Suppressor macrophage treated with lipopolysaccharide for 1 hour (primary cell): Measurements from ENCODE around the gene ANKRD55.
"Not testable (repeated sequence)": the region's sequence is repeated elsewhere in the genome, so short reads cannot be mapped to it uniquely, and the experiment has no call there.

Source experiments
- DNase-seq, 3 donors: peaks; one replicate each; pipeline ENCODE4 v3.0.0-alpha.2; 2020 to 2022

ANKRD55 gene

DNA sequence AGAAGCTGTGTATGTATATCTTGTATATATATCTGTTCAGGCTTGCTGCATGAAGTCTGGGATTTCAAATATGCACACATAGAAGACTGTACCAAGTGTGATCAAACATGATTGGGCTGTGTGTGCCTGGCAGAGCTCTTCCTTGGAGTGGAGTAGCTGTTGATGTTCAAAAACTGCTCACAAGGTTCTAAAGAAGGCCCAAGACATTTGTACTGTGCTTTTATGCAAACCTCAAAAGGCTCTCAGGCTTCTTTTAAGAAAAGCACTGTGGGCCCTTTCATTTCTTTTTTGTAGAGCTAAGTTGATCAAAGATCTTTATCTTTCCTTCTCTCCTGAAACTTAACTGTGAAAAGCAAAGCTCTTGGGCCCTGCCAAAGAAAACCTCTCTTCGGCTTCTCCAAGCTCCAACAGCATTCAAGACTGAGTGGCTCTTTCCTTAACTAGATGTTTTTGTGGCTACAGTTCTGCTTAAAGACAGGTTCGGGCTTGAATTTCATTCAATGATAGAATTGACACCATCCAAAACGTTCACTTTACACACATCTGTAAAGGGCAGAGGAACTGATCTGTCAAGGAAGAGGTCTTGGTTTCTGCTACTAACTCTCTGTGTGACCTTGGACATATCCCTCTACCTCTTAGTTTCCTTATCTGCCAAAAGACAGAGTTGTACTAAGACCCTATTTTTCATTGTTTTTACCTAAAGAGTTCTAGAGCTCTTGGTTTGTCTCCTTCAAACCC, 132.5 kb downstream of the ANKRD55 start:
- DNase-seq: no peak

DNA sequence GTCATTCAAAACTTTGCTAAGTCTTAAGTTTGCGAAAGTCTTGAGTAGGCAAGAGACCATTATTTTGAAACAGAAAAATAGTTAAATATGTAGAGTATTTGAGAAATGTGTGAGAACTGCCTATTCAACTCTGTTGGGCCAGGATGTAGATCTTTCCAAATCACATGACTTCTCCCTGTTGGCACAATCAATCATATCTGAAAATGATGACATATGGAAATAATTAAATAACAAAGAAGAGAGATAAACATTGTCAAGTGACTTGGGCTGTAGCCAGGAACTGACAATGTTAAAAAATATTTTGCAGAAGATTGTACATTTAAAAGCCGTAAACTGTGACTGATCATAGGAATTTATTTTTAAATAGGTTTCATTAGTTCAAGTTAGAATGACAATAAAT, 133.8 kb downstream of the ANKRD55 start:
- no peak for DNase-seq

- no peak for DNase-seq
Measured at GRCh38 chr5:56097055-56097454, 136.1 kb downstream of the ANKRD55 start.

GRCh38 chr5:56095579-56096102, 137.5 kb downstream of the ANKRD55 start:
- peak; percentile 51 to 64 (median 61) for DNase-seq

DNA sequence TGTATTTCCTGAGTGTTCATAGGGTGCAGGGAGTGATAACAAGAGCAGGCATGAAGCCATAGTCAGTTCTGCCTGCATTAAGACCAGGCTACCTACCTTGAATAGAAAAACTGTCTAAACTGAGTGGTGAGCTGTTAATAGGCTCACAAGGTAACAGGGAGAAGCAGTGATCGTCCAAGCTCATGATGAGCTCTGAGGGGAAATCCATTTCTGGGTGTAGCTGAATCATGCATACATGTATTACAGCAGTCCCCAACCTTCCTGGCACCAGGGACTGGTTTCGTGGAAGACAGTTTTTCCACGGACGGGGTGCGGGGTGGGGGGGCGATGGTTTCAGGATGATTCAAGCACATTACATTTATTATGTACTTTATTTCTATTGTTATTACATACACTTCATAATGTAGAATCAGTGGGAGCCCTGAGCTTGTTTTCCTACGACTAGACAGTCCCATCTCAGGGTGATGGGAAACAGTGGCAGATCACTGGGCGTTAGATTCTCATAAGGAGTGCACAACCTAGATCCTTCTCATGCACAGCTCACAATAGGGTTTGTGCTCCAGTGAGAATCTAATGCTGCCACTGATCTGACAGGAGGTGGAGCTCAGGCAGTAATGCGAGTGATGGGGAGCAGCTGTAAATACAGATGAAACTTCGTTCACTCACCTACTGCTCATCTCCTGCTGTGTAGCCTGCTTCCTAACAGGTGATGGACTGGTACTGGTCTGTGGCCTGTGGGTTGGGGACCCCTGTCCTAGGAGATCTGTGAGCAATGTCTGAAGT, 138.4 kb downstream of the ANKRD55 start:
- DNase-seq: peak; percentile 54 to 66 (median 59)

DNA sequence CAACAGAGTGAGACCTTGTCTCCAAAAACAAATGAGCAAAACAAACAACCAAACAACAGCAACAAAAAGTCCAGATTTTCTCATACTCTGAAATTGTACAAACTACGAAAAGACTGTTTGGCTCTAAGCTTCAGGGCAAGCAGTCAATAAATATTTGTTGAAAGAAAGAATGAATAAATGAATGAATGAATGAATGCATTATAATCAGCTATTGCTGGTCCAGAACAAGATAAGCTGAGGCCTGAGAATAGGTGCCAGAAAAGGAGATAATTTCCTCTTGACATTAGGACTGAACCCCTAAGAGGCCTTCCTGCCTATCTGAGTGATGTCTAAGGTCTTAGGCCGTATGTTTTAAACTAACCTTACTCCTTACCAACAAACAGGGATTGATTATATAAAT, 139.2 kb downstream of the ANKRD55 start:
- DNase-seq: no peak

DNA sequence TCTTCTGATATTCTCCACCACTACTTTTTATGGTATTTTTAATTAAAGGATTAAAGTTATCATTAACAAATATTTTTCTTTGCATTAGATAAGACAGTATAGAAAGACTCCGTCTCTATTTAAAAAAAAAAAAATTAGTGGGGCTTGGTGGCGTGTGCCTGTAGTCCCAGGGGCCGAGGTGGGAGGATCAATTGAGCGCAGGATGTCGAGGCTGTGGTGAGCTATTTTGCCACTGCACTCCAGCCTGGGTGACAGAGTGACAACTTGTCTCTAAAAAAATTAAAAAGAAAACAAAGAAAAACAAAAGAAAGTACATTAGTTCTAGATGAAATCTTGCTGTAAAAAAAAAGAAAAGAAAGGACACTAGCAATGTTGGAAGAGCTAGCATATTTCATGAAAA, 141.0 kb downstream of the ANKRD55 start:
- no peak for DNase-seq

DNA sequence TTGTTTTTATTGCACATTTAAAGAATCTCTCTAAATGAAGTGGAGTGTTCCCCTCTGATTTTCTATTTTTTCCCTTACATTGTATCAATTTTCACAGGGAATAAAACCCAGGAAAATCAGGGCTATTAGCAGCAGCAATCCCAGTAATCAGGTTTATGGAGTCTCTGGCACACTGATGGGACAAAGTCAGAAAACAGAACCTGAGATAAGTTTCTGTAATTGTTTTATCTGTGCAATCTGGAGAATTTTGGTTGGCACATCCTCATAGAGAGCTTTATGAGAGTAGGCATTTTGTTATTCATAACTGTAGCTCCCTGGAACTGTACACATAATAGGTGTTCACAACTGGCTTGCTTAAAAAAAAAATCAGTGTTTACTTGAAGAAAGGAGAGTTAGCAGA, 141.5 kb downstream of the ANKRD55 start:
- no peak for DNase-seq

GRCh38 chr5:56090793-56091460, 142.2 kb downstream of the ANKRD55 start:
- DNase-seq: no peak

GRCh38 chr5:56088967-56089829, 143.9 kb downstream of the ANKRD55 start:
- no peak for DNase-seq

GRCh38 chr5:56088431-56088949, 144.6 kb downstream of the ANKRD55 start:
- DNase-seq: no peak

GRCh38 chr5:56085193-56085592, 147.9 kb downstream of the ANKRD55 start:
- DNase-seq: no peak

DNA sequence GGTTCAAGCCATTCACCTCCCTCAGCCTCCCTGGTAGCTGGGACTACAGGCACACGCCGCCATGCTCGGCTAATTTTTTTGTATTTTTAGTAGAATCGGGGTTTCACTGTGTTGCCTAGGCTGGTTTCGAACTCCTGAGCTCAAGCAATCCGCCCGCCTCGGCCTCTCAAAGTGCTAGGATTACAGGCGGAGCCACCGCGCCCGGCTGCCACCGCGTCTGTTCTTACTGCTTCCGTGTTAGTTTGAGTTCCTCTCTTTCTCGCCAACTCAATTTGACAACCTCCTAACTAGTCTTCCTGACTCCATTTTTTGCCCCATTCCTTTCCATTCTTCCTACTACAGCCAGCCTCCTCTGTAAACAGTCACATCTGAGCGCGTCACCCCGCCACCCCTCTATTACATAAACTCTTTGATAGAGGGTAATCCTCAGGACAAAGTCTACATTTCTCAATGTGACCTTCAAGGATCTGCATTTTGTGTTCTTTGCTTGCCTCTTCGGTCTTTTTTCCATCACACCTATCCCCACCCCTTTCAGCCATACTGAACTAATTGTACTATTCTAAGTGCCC, 149.8 kb downstream of the ANKRD55 start:
- no peak for DNase-seq

- peak in 2 of 3 donors; percentile 43 to 44 for DNase-seq
Measured at GRCh38 chr5:56081053-56081642, 152.0 kb downstream of the ANKRD55 start.

DNA sequence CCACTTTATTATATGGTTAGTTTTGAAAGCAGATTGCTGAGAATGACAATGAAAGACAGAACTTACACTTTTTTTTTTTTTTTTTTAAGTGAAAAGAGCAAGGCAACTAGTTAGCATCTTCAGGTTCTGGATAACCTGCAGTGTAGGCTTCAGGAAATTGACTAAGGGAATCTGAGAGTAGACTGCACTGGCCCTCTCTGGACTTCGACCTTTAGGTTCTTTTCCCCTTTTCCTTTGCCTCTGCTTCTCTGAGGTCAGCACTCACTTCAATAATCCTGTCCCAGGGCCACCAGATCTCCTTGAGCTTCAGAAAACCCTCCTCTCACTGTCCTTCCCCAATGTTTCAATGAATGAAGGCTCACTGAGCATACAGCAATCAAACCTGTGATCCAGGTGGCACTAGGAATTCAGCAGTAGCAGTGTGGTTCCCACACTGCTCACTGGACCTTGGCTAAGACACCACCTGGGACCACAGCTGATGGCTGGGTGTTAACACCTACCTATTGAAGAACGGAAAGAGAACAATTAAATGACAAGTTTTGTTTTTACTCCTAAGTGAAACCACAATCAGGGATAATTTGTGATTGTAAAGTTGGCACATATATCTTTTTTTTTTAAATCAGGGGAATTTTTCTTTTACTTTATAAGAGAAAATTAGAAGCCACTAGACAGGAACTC, 152.6 kb downstream of the ANKRD55 start:
- DNase-seq: no peak

DNA sequence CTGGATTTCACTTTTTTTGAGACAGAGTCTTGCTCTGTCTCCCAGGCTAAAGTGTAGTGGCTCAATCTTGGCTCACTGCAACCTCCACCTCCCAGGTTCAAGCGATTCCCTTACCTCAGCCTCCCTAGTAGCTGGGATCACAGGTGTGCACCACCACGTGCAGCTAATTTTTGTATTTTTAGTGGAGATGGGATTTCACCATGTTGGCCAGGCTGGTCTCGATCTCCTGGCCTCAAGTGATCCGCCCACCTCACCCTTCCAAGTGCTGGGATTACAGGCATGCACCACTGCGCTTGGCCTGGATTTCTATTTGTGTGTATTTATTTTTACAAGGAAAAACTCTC, 154.0 kb downstream of the ANKRD55 start:
- not testable (repeated sequence) for DNase-seq

GRCh38 chr5:56078278-56079156, 154.6 kb downstream of the ANKRD55 start:
- DNase-seq: no peak

DNA sequence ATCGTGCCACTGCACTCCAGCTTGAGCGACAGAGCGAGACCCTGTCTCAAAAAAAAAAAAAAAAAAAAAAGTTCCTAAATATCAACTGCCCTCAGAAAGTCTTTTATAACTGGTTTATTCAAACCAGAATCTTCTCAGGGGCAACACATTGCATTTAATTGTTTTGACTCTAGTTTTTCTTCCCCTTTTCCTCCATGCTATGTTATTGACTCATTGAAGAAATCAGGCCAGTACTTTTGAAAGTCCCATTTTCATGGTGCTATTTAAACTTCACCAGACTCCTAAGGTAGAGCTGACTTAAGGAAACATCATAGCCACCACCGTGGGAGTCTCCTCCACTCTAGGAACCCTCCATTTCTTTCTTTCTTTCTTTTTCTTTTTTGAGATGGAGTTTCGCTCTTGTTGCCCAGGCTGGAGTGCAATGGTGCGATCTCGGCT, 155.3 kb downstream of the ANKRD55 start:
- DNase-seq: peak; percentile 30 to 67 (median 66)

- DNase-seq: no peak
Measured at GRCh38 chr5:56076486-56076885, 156.6 kb downstream of the ANKRD55 start.

- DNase-seq: no peak
Measured at GRCh38 chr5:56075361-56075760, 157.8 kb downstream of the ANKRD55 start.
